Loucy (cell line): ENCODE results near the gene LTB4R2.
"Not testable (repeated sequence)": the region's sequence is repeated elsewhere in the genome, so short reads cannot be mapped to it uniquely, and the experiment has no call there.

Experiments
- CTCF ChIP-seq: fragments of 200-600 bp; sonication (generic); conservative IDR thresholded peaks from 2 replicates; pipeline ENCODE4 v1.5.1; 2014; ENCODE audit warnings: mild to moderate bottlenecking, antibody characterized with exemption, low read length
- EZH2phosphoT487 ChIP-seq: fragments of 200-600 bp; IDR thresholded peaks from 2 replicates; pipeline ENCODE4 v1.6.1; 2018; ENCODE audit warnings: antibody characterized with exemption, mild to moderate bottlenecking, moderate library complexity, borderline replicate concordance

- not testable (repeated sequence) for TF ChIP-seq CTCF, EZH2phosphoT487
These were observed 44.5 kb downstream of the LTB4R2 start for GRCh38 chr14:24354482-24354825.
